ENCODE results near the gene CHRNE.

CHRNE gene

GRCh38 chr17:4903051-4903818 lies at the start of gene CHRNE:
CHRNE (minus strand) TSS chr17:4903098; CDS start chr17:4903063, 35 bp downstream.
- DNase-seq = peak in 10 of 14 donors; percentile 22 to 47 (median 36)

- no peak for DNase-seq
Measured at GRCh38 chr17:4951486-4951885, 48.6 kb upstream of the CHRNE start.

- DNase-seq = no peak
Measured at GRCh38 chr17:4950746-4951204, 47.9 kb upstream of the CHRNE start, which contains the start of gene ENO3. ENO3 (plus strand) TSS chr17:4951119; CDS start chr17:4951830, 711 bp downstream.

GRCh38 chr17:4950075-4950745 lies 47.3 kb upstream of the CHRNE start:
- DNase-seq = peak in 1 of 14 donors; percentile 56

- DNase-seq = peak in 9 of 14 donors; percentile 24 to 86 (median 51)
Measured at GRCh38 chr17:4949321-4950074, 46.6 kb upstream of the CHRNE start.

- DNase-seq = peak in 12 of 14 donors; percentile 55 to 92 (median 80)
Measured at GRCh38 chr17:4948931-4949320, 46.0 kb upstream of the CHRNE start.

GRCh38 chr17:4948166-4948930 lies 45.5 kb upstream of the CHRNE start, which contains the start of gene PFN1:
PFN1 (minus strand) TSS chr17:4948530; CDS start chr17:4948394, 136 bp downstream.
- DNase-seq = peak in 13 of 14 donors; percentile 55 to 92 (median 82)

- DNase-seq = peak in 8 of 14 donors; percentile 16 to 69 (median 55)
Measured at GRCh38 chr17:4947411-4948165, 44.7 kb upstream of the CHRNE start.

GRCh38 chr17:4947010-4947410 lies 44.1 kb upstream of the CHRNE start:
- peak in 2 of 14 donors; percentile 26 to 29 for DNase-seq

- no peak for DNase-seq
Measured at GRCh38 chr17:4946312-4946976, 43.5 kb upstream of the CHRNE start.

- DNase-seq = no peak
Measured at GRCh38 chr17:4945944-4946280, 43.0 kb upstream of the CHRNE start.

GRCh38 chr17:4945176-4945943 lies 42.5 kb upstream of the CHRNE start:
- peak in 2 of 14 donors; percentile 35 to 56 for DNase-seq

GRCh38 chr17:4944554-4945175 lies 41.8 kb upstream of the CHRNE start:
- DNase-seq = no peak

GRCh38 chr17:4944163-4944553 lies 41.3 kb upstream of the CHRNE start:
- DNase-seq = no peak

GRCh38 chr17:4942760-4943508 lies 40.0 kb upstream of the CHRNE start:
- DNase-seq = no peak

GRCh38 chr17:4941319-4941610 lies 38.4 kb upstream of the CHRNE start:
- no peak for DNase-seq

- no peak for DNase-seq
Measured at GRCh38 chr17:4940555-4941318, 37.8 kb upstream of the CHRNE start.

All from C1 segment of cervical spinal cord (tissue), 14 donors.